ENCODE results near the gene RAB41. TPM values are rescaled to one million over a fixed set of nuclear protein-coding genes. Genes with fewer than 3 reads are reported as not detected.

The RAB41 gene
- total and polyA plus RNA-seq, 10 of the 15 experiments (the other 5 are each of a cell fraction or from before 2014, with no cell fraction given), result 0.05 to 0.31 TPM; not detected in 8

- no peaks in the 10 kb centered on the region for H4K20me1 ChIP-seq (ENCODE audit: control insufficient read depth, insufficient read depth)
- H3K27me3 ChIP-seq (replicated peaks in 1 of 2; ENCODE audit: control insufficient read depth in 2 of 2, insufficient read depth in 2 of 2, low read length in 1 of 2), result no peaks in the 10 kb centered on the region
- no peaks in the 10 kb centered on the region for H3K79me2 ChIP-seq (ENCODE audit: control insufficient read depth, insufficient read depth, low read length)
- ChIA-PET SMC1A (ENCODE audit: uncharacterized antibody, unreplicated experiment) (interaction anchor here (0.6 kb wide), 1 partner anchor 42 kb away, joined by 3 read pairs; no protein-coding TSS in a partner anchor), POLR2A (interaction anchor here (0.7 kb wide), 1 partner anchor 111 kb away, joined by 3 read pairs; no protein-coding TSS in a partner anchor), RAD21 (ENCODE audit: unreplicated experiment) (no interaction called here), CTCF (interaction anchor here (1.4 kb wide), 1 partner anchor 111 kb away, joined by 3 read pairs; no protein-coding TSS in a partner anchor)
- in situ Hi-C loops (cut with MboI) (no loop called here), intact Hi-C loops (cut with micrococcal nuclease; ENCODE audit: unreplicated experiment) (no loop called here)
- no TSS peak for BruUV-seq (replicated peaks)
- H3K27ac ChIP-seq (ENCODE audit: control insufficient read depth, insufficient read depth), result no peak overlapping the region
- FAIRE-seq, result no peak
- no peak for ATAC-seq
- no peaks in the 10 kb centered on the region for H3K4me1 ChIP-seq (ENCODE audit: control insufficient read depth, insufficient read depth, low read length)
- DNase-seq (ENCODE audit: low read depth, low spot score), result no peak
- H3K9ac ChIP-seq (ENCODE audit: control insufficient read depth, insufficient read depth, low read length), result no peak overlapping the region
- no peak overlapping the region for H2AFZ ChIP-seq (ENCODE audit: control insufficient read depth, low read depth, low read length)
- TF ChIP-seq PML (IDR thresholded peaks at IDR 0.05; ENCODE audit: low read length) (no peak), MEF2A (IDR thresholded peaks at IDR 0.05; ENCODE audit: insufficient read depth, low read depth, low read length) (no peak), CBX5 (IDR thresholded peaks at IDR 0.05; ENCODE audit: low read depth) (no peak), KLF5 (IDR thresholded peaks at IDR 0.05; ENCODE audit: partially characterized antibody) (no peak), TAF1 (IDR thresholded peaks at IDR 0.05; ENCODE audit: borderline replicate concordance, low read depth, low read length) (no peak), SMARCA5 (IDR thresholded peaks at IDR 0.05) (no peak), ZNF622 (IDR thresholded peaks at IDR 0.05) (no peak), HDAC6 (IDR thresholded peaks at IDR 0.05; ENCODE audit: unreplicated experiment) (no peak), CHD4 (IDR thresholded peaks at IDR 0.05) (no peak), ESRRA (IDR thresholded peaks at IDR 0.05; ENCODE audit: low read length) (no peak), KDM1A (IDR thresholded peaks at IDR 0.05; ENCODE audit: borderline replicate concordance) (no peak), NR2C1 (IDR thresholded peaks at IDR 0.05) (no peak), SMAD5 (IDR thresholded peaks at IDR 0.05; ENCODE audit: low read depth) (no peak)
- TF ChIP-seq, protein P1, sequence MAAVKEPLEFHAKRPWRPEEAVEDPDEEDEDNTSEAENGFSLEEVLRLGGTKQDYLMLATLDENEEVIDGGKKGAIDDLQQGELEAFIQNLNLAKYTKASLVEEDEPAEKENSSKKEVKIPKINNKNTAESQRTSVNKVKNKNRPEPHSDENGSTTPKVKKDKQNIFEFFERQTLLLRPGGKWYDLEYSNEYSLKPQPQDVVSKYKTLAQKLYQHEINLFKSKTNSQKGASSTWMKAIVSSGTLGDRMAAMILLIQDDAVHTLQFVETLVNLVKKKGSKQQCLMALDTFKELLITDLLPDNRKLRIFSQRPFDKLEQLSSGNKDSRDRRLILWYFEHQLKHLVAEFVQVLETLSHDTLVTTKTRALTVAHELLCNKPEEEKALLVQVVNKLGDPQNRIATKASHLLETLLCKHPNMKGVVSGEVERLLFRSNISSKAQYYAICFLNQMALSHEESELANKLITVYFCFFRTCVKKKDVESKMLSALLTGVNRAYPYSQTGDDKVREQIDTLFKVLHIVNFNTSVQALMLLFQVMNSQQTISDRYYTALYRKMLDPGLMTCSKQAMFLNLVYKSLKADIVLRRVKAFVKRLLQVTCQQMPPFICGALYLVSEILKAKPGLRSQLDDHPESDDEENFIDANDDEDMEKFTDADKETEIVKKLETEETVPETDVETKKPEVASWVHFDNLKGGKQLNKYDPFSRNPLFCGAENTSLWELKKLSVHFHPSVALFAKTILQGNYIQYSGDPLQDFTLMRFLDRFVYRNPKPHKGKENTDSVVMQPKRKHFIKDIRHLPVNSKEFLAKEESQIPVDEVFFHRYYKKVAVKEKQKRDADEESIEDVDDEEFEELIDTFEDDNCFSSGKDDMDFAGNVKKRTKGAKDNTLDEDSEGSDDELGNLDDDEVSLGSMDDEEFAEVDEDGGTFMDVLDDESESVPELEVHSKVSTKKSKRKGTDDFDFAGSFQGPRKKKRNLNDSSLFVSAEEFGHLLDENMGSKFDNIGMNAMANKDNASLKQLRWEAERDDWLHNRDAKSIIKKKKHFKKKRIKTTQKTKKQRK (IDR thresholded peaks at IDR 0.05; ENCODE audit: low read depth, low read length), result no peak
- TF ChIP-seq, protein P2, sequence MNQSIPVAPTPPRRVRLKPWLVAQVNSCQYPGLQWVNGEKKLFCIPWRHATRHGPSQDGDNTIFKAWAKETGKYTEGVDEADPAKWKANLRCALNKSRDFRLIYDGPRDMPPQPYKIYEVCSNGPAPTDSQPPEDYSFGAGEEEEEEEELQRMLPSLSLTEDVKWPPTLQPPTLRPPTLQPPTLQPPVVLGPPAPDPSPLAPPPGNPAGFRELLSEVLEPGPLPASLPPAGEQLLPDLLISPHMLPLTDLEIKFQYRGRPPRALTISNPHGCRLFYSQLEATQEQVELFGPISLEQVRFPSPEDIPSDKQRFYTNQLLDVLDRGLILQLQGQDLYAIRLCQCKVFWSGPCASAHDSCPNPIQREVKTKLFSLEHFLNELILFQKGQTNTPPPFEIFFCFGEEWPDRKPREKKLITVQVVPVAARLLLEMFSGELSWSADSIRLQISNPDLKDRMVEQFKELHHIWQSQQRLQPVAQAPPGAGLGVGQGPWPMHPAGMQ (IDR thresholded peaks at IDR 0.05; ENCODE audit: borderline replicate concordance), result no peak
- TF ChIP-seq, protein P3, sequence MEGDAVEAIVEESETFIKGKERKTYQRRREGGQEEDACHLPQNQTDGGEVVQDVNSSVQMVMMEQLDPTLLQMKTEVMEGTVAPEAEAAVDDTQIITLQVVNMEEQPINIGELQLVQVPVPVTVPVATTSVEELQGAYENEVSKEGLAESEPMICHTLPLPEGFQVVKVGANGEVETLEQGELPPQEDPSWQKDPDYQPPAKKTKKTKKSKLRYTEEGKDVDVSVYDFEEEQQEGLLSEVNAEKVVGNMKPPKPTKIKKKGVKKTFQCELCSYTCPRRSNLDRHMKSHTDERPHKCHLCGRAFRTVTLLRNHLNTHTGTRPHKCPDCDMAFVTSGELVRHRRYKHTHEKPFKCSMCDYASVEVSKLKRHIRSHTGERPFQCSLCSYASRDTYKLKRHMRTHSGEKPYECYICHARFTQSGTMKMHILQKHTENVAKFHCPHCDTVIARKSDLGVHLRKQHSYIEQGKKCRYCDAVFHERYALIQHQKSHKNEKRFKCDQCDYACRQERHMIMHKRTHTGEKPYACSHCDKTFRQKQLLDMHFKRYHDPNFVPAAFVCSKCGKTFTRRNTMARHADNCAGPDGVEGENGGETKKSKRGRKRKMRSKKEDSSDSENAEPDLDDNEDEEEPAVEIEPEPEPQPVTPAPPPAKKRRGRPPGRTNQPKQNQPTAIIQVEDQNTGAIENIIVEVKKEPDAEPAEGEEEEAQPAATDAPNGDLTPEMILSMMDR (IDR thresholded peaks at IDR 0.05 in 2 of 3, conservative IDR thresholded peaks at IDR 0.05 in 1 of 3; ENCODE audit: control insufficient read depth in 2 of 3, extremely low read depth in 1 of 3, insufficient read depth in 1 of 3, low read depth in 3 of 3, low read length in 3 of 3), result no peak
- WGBS (ENCODE audit: insufficient coverage, insufficient replicate concordance, low lambda C conversion rate, missing lambda C conversion rate), result 26% methylated on average over 6 of the region's 6 CpGs
- no peak overlapping the region for H3K4me3 ChIP-seq
- no peaks in the 10 kb centered on the region for H3K36me3 ChIP-seq (ENCODE audit: control insufficient read depth in 2 of 2, insufficient read depth in 2 of 2, low read length in 1 of 2)
- H3K4me2 ChIP-seq (ENCODE audit: control insufficient read depth, insufficient read depth), result no peak overlapping the region
- no peaks in the 10 kb centered on the region for H3K9me3 ChIP-seq (replicated peaks; ENCODE audit: control insufficient read depth, insufficient read depth, low read length)
Measured at GRCh38 chrX:70244881-70245280, 37.1 kb upstream of the RAB41 start.
